HepG2 (cell line): ENCODE measurements around the gene FAM53B. TPM values are rescaled to one million over a fixed set of nuclear protein-coding genes. Genes with fewer than 3 reads are reported as not detected.

Source experiments
- ATAC-seq: fragments of 200-7000 bp; cut with Tn5 transposase; 3 replicates; pipeline ENCODE4 v1.9.1; 2020; ENCODE audit warnings: mild to moderate bottlenecking, moderate library complexity
- BruUV-seq: library from RNA; stranded (reverse); fragments of 400-500 nt; replicated peaks from 2 replicates; lab custom pipeline; 2021; lab: Mats Ljungman, UMichigan
- CTCF ChIA-PET: fragments of 300-600 bp; formaldehyde crosslinking; extraction: SDS; loops from one replicate; lab custom pipeline; 2021; ENCODE audit warnings: low total read pairs, inconsistent platforms, low intra/inter-chr PET ratio; lab: Yijun Ruan, JAX
- POLR2A ChIA-PET: fragments of 350-600 bp; sonication (Branson Sonifier 250); formaldehyde crosslinking; loops from one replicate; lab custom pipeline; 2020; ENCODE audit warnings: antibody characterized with exemption, inconsistent platforms; lab: Yijun Ruan, JAX
- DNase-seq: peaks from one replicate; pipeline ENCODE4 v3.0.0-alpha.2; 2015; ENCODE audit warnings: low spot score
- FAIRE-seq: peaks from 3 replicates; lab custom pipeline; 2011; peaks lifted over from hg19 to GRCh38; lab: Jason Lieb, UNC
- H2AFZ ChIP-seq: one replicate; pipeline ENCODE4 v1.6.1; 2011; ENCODE audit warnings: low read length, inconsistent platforms
- H3K27ac ChIP-seq: fragments of 300-600 bp; 3 replicates; pipeline ENCODE4 v1.8.0; 2011; ENCODE audit warnings: mixed run types, mild to moderate bottlenecking, mixed read lengths, low read length, inconsistent platforms; ENCODE audit not compliant: insufficient read depth; ENCODE audit errors: extremely low read length
- H3K27me3 ChIP-seq, 2 experiments: fragments of 200-600 bp in 1 of 2; 2 replicates in 1 of 2; 3 replicates in 1 of 2; pipeline versions ENCODE4 v1.6.0 to v1.8.0; 2011; ENCODE audit warnings: low read length in 2 of 2, mild to moderate bottlenecking in 2 of 2, moderate library complexity in 2 of 2, inconsistent platforms in 1 of 2; ENCODE audit not compliant: insufficient read depth in 2 of 2, control insufficient read depth in 1 of 2
- H3K36me3 ChIP-seq, 2 experiments: fragments of 200-600 bp in 1 of 2; replicated peaks in 1 of 2; 2 replicates in 1 of 2; 3 replicates in 1 of 2; pipeline versions ENCODE4 v1.5.1 to v1.8.0; 2011; ENCODE audit warnings: low read length in 2 of 2, inconsistent platforms in 1 of 2; ENCODE audit not compliant: insufficient read depth in 2 of 2, control insufficient read depth in 1 of 2
- H3K4me1 ChIP-seq: 2 replicates; pipeline ENCODE4 v1.5.1; 2012; ENCODE audit warnings: low read length, inconsistent platforms; ENCODE audit not compliant: insufficient read depth
- H3K4me2 ChIP-seq: 2 replicates; pipeline ENCODE4 v1.6.0; 2011; ENCODE audit warnings: low read depth, low read length, inconsistent platforms
- H3K4me3 ChIP-seq, 3 experiments: fragments of 200-600 bp in 1 of 3; sonication (generic), shearing (Covaris generic) in 1 of 3; replicated peaks in 1 of 3; 2 replicates each; pipeline ENCODE4 v1.5.1; 2011 to 2016; ENCODE audit warnings: low read length in 3 of 3, inconsistent platforms in 2 of 3, low read depth in 2 of 3, mild to moderate bottlenecking in 2 of 3, control low read depth in 1 of 3, mixed read lengths in 1 of 3; ENCODE audit not compliant: insufficient read depth in 1 of 3
- H3K79me2 ChIP-seq: one replicate; pipeline ENCODE4 v1.6.1; 2011; ENCODE audit warnings: low read length, inconsistent platforms; ENCODE audit not compliant: insufficient read depth
- H3K9ac ChIP-seq: 2 replicates; pipeline ENCODE4 v1.6.0; 2011; ENCODE audit warnings: mild to moderate bottlenecking, low read depth, low read length, inconsistent platforms; ENCODE audit not compliant: insufficient read depth
- H3K9me3 ChIP-seq: 2 replicates; pipeline ENCODE4 v1.5.1; 2012; ENCODE audit warnings: mild to moderate bottlenecking, low read length
- H4K20me1 ChIP-seq: 2 replicates; pipeline ENCODE4 v1.6.0; 2011; ENCODE audit warnings: inconsistent platforms, mild to moderate bottlenecking, low read length, moderate library complexity; ENCODE audit not compliant: insufficient read depth
- ARID4A ChIP-seq: sonication (generic); formaldehyde crosslinking; IDR thresholded peaks from 2 replicates; pipeline ENCODE4 v1.5.0; 2020; ENCODE audit warnings: mild to moderate bottlenecking, missing genetic modification reagents, borderline replicate concordance
- CBX1 ChIP-seq: IDR thresholded peaks from one replicate; pipeline ENCODE4 v1.6.1; 2016; ENCODE audit warnings: antibody characterized with exemption, low read depth
- FOXC1 ChIP-seq: sonication (generic); formaldehyde crosslinking; IDR thresholded peaks from 2 replicates; pipeline ENCODE4 v1.8.0; 2022; ENCODE audit warnings: mild to moderate bottlenecking, missing genetic modification reagents, borderline replicate concordance
- GZF1 ChIP-seq: sonication (generic); formaldehyde crosslinking; IDR thresholded peaks from 2 replicates; pipeline ENCODE4 v1.5.1; 2020; ENCODE audit warnings: mild to moderate bottlenecking, missing genetic modification reagents
- KDM5B ChIP-seq: sonication (generic); formaldehyde crosslinking; IDR thresholded peaks from 2 replicates; pipeline ENCODE4 v1.4.0; 2020; ENCODE audit warnings: missing genetic modification reagents, mild to moderate bottlenecking, borderline replicate concordance
- NFIC ChIP-seq: IDR thresholded peaks from 2 replicates; pipeline ENCODE4 v1.6.1; 2012; ENCODE audit warnings: mild to moderate bottlenecking, low read length, inconsistent platforms
- TBL1XR1 ChIP-seq: fragments of 150-350 bp; IDR thresholded peaks from 2 replicates; pipeline ENCODE4 v1.6.1; 2014; ENCODE audit warnings: borderline replicate concordance, low read length; ENCODE audit not compliant: partially characterized antibody
- ZBTB26 ChIP-seq: IDR thresholded peaks from 2 replicates; pipeline ENCODE4 v1.6.1; 2016; ENCODE audit warnings: missing compliant biosample characterization, missing genetic modification reagents, borderline replicate concordance
- ZNF232 ChIP-seq: sonication (generic); formaldehyde crosslinking; IDR thresholded peaks from 2 replicates; pipeline ENCODE4 v1.4.0; 2020; ENCODE audit warnings: missing genetic modification reagents, borderline replicate concordance
- ZNF75D ChIP-seq: sonication (generic); formaldehyde crosslinking; IDR thresholded peaks from 2 replicates; pipeline ENCODE4 v1.8.1; 2023; ENCODE audit warnings: missing genetic modification reagents, mild to moderate bottlenecking, borderline replicate concordance
- ZNF839 ChIP-seq: sonication (generic); formaldehyde crosslinking; IDR thresholded peaks from 2 replicates; pipeline ENCODE4 v1.4.0; 2020; ENCODE audit warnings: missing genetic modification reagents, mild to moderate bottlenecking, borderline replicate concordance
- WGBS: methylation state at CpG from one replicate; pipeline ENCODE4 v1.1.6; 2017; ENCODE audit warnings: low lambda C conversion rate; 5-methylcytosine and 5-hydroxymethylcytosine counted together
- in situ Hi-C: cut with HindIII; loops from 2 replicates; pipeline ENCODE4 v1.10.0; 2017; ENCODE audit warnings: low pct_unique_long_range_greater_than_20kb; ENCODE audit not compliant: extremely low pct_ligation_motif_present
- intact Hi-C: fragments of 100-400 bp; cut with micrococcal nuclease; formaldehyde crosslinking; loops from one replicate; pipeline ENCODE4 v1.10.0; 2022; ENCODE audit not compliant: unreplicated experiment
- polyA plus RNA-seq, 8 experiments: library from polyadenylated mRNA; depleted of rRNA in 3 of 8; stranded (reverse) in 7 of 8; unstranded in 1 of 8; fragments of >200 nt; fragmentation: Illumina TruSeq in 4 of 8; extraction: Trizol in 4 of 8; gene quantifications; 2 replicates each; pipeline versions ENCODE4 v1.2.1 to v1.2.3, GENCODE V29; 2011 to 2016; ENCODE audit warnings: low read depth in 4 of 8, missing spikeins in 1 of 8, mixed read lengths in 1 of 8; ENCODE audit not compliant: insufficient read depth in 1 of 8
- total RNA-seq, 5 experiments: library from RNA; depleted of rRNA; stranded (reverse); fragments of >200 nt; fragmentation: Illumina TruSeq; extraction: Trizol; gene quantifications; 2 replicates each; pipeline ENCODE4 v1.2.3, GENCODE V29; 2016; ENCODE audit warnings: low read depth in 1 of 5

Gene FAM53B
- total and polyA plus RNA-seq, 2 of the 13 experiments (the other 11 are each of a cell fraction or from before 2014, with no cell fraction given), result 6.4 to 19.3 TPM

GRCh38 chr10:124683814-124684213 is 60.4 kb downstream of the FAM53B start (continued):
- no peak for TF ChIP-seq ARID4A (CRISPR knock-in tag)
- TF ChIP-seq NFIC, result no peak

- Histone ChIP-seq H3K4me3 (no peak overlapping the region), H3K9ac (no peak overlapping the region), H3K36me3 (peaks cover 19 to 52% of the 10 kb centered on the region in 2 experiments), H3K27ac (no peak overlapping the region), H4K20me1 (peaks cover 2% of the 10 kb centered on the region; the same call in 1 of the 2 replicates), H3K4me1 (peaks cover 10% of the 10 kb centered on the region), H2AFZ (no peak overlapping the region), H3K4me2 (no peak overlapping the region), H3K27me3 (no peaks in the 10 kb centered on the region), H3K79me2 (peaks cover 2% of the 10 kb centered on the region), H3K9me3 (no peaks in the 10 kb centered on the region)
- DNase-seq, result no peak
- CTCF ChIA-PET, result no interaction called here
- no peak for TF ChIP-seq ZNF75D (CRISPR knock-in tag)
- TF ChIP-seq ZNF232 (CRISPR knock-in tag), result no peak
- no peak for TF ChIP-seq FOXC1 (CRISPR knock-in tag)
- TF ChIP-seq TBL1XR1, result no peak
- no peak for TF ChIP-seq KDM5B (CRISPR knock-in tag)
- no peak for TF ChIP-seq ZNF839 (CRISPR knock-in tag)
- TF ChIP-seq GZF1, result no peak
- no peak for TF ChIP-seq ZBTB26 (CRISPR knock-in tag)
- TF ChIP-seq CBX1, result no peak
- ATAC-seq, result no peak
- BruUV-seq, result no TSS peak
- in situ Hi-C loops (no loop called here), intact Hi-C loops (no loop called here)
- WGBS, result 98% methylated on average over 20 of the region's 36 CpGs
- FAIRE-seq, result no peak
- POLR2A ChIA-PET, result no interaction called here
Measured at GRCh38 chr10:124681626-124682552, 62.3 kb downstream of the FAM53B start.
